Head of caudate nucleus (tissue), 42 donors: Measurements from ENCODE around the gene CRACR2B.

Source experiments
- DNase-seq, 42 donors: peaks; one replicate each; pipeline versions ENCODE4 v3.0.0 to v3.0.0-alpha.2; 2020 to 2021; ENCODE audit warnings: mixed read lengths in 7 of 42
- intact Hi-C: fragments of 100-400 bp; cut with DNase I; formaldehyde crosslinking; loops from one replicate; pipeline ENCODE4 v1.15.0; 2022

Gene CRACR2B

DNA sequence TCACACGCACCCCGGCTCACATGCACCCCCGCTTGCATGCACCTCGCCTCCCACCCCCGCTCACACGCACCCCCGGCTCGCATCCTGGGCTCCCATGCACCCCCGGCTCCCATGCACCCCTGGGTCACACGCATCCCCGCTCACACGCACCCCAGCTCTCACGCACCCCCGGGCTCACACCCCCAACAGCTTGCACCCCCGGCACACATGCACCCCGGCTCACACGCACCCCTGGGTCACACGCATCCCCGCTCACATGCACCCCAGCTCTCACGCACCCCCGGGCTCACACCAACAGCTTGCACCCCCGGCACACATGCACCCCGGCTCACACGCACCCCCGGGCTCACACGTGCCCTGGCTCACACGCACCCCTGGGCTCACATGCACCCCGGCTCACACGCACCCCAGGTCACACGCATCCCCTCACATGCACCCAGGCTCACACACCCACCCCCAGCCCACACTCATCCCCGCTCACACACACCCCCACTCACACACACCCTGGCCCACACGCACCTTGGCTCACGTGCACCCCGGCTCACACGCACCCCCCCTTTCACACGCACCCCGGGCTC, 31.1 kb downstream of the CRACR2B start:
- DNase-seq, result peak in 5 of 42 donors; percentile 21 to 63 (median 42)
- intact Hi-C loops, result loop anchor here (10.0 kb wide), 1 partner anchor 196 kb away; no protein-coding TSS in a partner anchor

DNA sequence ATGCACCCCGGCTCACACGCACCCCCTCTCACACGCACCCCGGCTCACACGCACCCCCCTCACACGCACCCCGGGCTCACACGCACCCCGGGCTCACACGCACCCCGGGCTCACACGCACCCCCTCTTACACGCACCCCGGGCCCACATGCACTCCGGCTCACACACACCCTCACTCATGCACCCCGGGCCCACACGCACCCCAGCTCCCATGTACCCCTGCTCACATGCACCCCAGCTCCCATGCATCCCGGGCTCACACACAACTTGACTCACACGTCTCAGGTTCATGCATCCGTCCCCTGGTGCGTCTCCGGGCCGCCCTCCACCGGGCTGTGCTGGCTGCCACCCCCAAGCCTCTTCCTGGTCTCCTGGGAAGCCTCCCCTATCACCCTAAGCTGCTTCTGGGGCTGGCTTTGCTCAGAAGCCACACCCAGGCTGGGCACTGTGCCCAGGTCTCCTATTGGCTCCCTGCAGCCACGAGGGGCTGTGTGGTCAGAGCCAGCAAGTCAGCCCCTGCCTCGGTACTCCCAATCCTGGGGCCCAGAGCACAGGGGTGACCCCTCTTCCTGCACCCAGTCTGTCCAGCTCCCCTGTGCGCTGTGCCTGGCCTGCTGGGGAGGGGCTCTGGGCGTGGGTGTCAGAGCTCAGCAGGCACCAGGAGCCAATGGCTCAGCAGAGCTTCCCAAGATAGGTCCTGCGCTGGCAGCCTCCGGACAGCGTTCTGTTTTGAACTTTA, 31.8 kb downstream of the CRACR2B start:
- peak in 40 of 42 donors; percentile 33 to 89 (median 65) for DNase-seq
- intact Hi-C loops, result loop anchor here (10.0 kb wide), 1 partner anchor 195 kb away; no protein-coding TSS in a partner anchor

DNA sequence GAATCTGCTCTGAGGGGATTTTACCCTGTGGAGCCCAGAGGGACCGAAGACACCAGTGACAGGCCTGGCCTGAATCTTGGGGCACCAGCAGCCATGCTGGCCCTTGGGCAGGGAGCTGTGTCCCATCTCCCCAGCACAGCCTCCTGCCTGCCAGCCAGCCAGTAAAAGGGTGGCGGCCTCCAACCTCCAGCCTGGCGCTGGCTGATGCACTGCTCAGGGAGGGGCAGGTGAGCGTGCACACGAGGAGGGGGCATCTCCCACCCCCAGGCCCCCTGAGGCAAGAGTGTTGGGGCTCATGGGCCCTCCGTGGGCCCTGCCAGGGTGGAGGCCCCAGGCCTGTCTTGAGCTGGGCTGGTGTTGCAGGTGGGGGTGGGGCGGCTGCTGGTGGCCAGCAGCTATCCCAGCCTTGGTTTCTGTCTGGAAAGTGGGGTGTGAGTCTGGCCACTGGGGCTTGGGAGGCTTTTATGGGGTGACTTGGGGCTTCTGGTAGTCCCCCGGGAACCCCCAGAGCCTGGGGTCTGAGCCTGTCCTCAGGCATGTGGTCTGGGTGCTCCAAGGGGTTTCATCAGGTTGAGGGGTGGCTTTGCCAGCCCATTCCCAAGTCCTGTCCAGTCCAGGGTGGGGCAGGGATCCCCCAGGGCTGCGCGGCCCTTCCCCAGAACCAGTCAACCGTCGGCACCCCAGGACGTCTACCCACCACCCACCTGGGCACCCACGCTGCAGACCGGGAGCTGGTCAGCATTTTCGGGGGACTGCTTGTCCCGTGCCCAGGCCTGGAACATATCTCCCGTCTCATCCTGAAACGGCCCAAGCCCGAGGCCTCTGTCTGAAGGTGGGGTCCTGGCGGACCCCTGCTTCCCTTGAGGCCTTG, 32.8 kb downstream of the CRACR2B start:
- intact Hi-C loops, result no loop called here
- DNase-seq, result no peak

DNA sequence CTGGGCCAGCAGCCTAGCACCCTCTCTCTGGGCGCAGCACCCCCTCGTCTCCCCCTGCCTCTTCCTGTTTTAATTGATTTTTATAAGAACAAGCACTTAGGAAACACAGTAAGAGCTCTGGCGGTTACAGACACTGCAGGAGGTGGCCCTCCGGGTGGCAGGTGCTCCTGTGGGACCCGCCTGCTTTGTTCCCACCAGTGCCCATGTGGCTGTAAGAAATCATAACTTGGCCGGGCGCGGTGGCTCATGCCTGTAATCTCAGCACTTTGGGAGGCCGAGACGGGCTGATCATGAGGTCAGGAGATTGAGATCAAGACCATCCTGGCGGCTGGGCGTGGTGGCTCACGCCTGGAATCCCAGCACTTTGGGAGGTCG, 33.4 kb downstream of the CRACR2B start:
- DNase-seq, result no peak
- intact Hi-C loops, result no loop called here

DNA sequence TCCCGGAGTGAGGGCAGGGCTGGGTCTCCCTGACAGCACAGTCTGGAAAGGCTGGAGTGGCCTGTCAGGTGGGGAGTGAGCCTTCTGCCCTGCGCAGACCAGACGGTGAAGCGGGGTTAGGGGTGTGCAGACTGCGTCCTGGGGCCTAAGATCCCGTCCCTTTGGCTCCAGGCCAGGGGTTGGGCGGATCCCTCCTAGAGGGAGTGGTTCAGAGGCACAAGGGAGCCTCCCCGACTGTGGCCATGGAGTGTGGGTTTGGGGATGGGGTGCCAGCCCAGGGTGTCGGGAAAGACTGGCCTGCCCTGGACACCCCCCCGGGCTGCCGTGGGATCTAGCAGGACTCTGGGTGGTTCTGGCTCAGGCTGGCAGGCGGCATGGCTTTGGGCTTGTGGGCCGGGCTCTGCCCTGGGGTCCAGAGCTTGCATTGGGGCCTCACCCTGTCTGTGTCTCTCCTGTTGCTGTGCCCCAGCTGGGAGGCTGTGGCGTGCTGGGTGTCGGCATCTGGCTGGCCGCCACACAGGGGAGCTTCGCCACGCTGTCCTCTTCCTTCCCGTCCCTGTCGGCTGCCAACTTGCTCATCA, 34.5 kb downstream of the CRACR2B start:
- intact Hi-C loops, result no loop called here

DNA sequence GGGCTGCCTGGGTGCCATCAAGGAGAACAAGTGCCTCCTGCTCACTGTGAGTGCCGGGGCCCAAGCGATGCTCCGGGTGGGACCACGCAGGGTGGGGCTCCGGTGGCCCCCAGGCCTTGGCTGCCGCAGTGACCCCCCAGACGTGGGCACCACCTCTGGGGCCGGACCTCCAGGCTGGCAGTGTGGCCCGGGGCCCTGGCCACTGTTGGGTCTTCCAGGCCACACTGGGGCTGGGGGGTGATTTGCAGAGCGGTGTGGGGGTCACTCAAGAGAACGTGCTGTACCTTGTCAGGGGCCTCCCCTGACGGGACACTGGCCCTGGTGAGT, 34.9 kb downstream of the CRACR2B start:
- no peak for DNase-seq

More for the DNA sequence above, 34.5 kb downstream of the CRACR2B start:
- DNase-seq, result no peak

DNA sequence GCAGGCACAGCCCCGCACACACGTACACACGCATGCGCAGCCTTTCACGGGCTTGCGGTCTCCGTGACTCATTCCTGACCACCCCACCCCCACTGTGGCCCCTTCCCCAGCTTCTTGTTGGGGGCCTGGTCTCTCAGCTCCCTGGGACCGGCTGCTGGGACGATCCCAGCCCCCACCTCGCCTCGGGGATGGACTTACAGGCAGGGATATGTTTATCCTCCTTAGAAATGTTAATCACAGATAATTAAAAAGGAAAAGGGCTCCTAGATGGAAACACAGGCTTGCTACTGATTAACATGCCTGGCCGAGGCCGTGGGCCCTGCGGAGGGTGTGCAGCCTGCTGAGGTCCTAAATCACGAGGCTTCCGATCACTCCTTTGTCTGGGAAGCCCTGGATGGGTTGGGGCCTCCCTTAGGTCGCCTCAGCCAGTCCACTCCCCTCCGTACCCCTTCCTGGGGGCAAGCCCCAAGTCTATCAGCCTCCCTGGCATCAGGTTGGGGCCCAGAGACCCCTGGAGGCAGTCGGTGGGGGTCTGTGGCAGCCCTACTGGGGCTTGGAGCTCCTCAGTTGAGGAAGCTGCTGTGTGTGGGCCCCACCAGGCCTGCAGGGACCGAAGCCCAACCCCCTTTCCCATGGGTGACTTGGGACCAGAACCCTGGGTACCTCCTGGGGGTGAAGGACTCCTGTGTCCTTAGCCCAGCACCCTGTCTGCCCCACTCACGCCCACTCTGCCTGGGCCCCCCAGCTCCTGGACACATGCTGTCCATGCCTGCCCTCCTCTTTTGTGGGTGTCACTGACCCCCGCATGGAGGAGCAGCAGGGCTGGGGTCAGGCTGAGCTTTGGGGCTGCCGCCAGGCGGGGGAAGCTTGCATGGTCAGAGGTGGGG, 35.5 kb downstream of the CRACR2B start:
- intact Hi-C loops, result no loop called here
- no peak for DNase-seq

More for the DNA sequence above, 34.9 kb downstream of the CRACR2B start:
- intact Hi-C loops, result no loop called here

DNA sequence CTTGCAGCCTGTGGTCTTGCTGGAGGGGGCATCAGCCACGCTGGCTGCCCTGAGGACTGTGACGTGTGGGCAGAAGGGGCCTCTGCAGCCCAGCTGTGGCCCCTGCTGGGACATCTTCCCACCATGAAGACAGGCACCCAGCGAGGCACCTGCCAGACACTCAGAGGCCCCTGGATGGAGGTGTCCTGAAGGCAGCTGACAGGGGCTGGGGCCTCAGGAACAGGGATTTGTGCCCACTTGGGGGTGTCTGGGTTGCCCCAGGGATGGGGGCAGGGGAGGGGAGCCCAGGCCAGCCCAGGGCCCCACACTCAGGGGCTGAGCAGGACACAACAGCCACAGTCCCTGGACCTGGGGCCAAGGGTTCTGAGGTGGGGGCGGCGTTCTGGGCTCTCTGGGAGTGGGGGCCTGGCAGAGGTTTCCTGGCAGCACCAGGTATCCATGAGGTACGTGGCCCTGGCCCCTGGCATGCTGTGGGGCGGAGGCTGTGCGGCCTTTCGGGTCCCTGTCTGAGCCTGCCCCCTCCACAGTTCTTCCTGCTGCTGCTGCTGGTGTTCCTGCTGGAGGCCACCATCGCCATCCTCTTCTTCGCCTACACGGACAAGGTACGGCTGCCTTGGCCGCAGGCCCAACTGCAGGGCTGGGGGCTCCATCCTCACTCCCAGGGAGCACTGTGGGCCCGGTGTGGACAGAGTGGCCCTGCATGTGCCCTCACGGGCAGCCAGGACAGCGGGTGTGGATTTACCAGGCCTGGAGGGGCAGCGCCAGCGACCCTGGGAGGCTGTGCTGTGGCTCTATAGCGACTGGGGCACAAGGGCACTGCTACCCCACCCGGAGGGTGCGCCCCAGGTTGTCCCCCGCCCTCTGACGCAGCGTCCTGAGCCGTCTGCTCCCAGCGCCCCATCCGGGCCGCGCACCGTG, 36.5 kb downstream of the CRACR2B start:
- intact Hi-C loops, result no loop called here

DNA sequence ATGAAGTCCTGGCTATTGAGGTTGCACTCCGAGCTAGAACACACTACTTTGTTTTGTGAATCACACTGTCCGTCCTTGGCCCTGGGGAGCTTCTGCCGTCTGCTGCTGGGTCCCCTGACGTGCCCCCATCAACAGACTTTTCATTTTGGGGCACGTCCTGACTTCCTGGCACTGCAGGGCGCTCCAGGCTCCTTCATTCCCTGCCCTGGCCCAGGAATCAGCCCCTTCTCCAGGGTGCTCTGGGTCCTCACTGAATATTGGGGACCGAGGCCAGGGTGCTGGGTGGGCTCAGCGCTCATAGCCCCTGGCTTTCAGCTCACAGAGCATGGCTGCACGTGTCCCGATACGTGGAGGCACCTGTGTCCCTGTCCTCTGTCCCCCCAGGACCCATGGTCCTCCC, 37.2 kb downstream of the CRACR2B start:
- intact Hi-C loops, result no loop called here
- DNase-seq, result no peak

More for the DNA sequence above, 36.5 kb downstream of the CRACR2B start:
- no peak for DNase-seq

DNA sequence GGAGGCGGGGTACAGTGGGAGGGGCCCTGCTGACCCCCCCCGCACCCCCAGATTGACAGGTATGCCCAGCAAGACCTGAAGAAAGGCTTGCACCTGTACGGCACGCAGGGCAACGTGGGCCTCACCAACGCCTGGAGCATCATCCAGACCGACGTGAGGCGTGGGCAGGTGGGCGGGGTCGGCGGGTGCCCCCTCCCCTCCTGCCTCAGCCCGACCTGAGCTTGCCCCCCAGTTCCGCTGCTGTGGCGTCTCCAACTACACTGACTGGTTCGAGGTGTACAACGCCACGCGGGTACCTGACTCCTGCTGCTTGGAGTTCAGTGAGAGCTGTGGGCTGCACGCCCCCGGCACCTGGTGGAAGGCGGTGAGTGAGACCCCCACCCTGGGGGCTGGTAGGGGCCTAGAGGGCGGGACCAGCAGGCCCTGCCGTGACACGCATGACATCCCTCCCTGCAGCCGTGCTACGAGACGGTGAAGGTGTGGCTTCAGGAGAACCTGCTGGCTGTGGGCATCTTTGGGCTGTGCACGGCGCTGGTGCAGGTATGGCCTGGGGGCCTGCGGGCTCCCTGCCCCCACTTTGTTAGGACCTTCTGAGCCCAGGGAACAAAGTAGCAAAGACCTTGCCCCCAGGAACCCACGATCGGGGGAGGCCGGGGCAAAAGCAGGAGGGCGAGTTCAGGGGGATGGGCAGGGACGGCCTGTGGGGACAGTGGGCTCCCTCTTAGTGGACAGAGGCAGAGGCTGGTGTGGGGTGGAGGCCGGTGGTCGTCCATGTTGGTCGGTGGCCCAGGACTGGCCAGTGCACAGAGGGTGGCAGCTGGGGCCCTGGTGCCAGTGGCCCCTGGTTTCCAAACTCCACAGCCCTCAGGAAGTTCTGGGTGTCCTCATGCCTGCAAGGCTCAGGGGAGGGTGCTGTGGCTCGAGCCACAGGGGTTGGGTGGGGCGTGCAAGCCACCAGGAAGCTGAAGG, 38.0 kb downstream of the CRACR2B start:
- no peak for DNase-seq
- intact Hi-C loops, result no loop called here

DNA sequence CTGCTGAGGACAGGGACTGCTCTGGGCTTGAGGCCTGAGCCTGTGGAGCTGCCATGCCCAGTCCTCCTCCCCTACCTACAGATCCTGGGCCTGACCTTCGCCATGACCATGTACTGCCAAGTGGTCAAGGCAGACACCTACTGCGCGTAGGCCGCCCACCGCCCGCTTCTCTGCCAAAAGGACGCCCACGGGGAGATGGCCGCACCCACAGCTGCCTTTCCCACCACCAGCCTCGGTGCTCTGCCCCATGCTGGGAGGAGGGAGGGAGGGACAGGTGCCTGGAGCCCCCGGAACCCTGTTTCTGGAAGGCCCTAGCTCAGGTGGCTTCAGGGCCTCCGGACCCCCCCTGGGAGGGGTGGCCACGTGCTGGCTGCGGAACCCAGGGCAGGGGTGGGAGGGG, 38.8 kb downstream of the CRACR2B start:
- intact Hi-C loops, result no loop called here

DNA sequence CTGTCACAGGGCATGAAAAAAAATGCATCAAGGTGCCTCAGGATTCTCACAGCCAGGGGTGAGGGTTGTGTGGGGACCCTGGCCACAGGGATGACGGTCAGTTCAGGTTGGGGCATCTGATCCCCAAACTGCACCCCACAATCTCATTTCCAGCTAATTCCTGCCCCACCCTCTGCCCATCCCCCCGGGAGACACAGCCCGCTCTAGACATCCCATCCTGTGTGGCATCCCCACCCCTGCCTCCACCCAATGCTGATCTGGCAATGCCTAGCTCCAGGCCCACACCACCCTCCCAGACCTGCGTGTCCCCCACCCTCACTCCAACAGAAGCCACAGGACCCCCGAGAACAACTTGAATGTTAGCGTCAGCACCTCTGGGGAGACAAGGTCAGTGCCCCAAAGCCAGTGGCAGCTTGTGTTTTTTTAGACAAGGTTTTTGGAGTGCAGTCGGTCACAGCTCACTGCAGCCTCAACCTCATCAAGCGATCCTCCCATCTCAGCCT, 40.2 kb downstream of the CRACR2B start:
- DNase-seq, result no peak
- intact Hi-C loops, result no loop called here

More for the DNA sequence above, 38.8 kb downstream of the CRACR2B start:
- no peak for DNase-seq

DNA sequence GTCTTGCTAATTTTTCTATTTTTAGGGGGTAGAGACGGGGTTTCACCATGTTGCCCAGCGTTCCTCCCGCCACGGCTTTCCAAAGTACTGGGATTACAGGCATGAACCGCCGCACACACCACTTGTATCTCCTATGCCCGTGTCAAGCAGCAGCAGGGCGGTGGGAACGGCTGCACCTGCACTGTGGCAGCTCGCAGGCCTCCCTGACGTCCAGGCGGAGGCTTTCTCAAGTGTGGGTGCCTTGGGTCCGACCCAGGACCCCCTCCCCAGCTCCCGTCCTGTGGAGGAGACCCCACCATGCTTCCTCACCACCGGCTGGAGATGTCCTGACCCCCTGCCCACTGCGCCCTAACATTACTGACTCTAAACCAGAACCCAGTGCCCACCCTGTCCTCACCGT, 40.7 kb downstream of the CRACR2B start:
- DNase-seq, result no peak
- intact Hi-C loops, result no loop called here

DNA sequence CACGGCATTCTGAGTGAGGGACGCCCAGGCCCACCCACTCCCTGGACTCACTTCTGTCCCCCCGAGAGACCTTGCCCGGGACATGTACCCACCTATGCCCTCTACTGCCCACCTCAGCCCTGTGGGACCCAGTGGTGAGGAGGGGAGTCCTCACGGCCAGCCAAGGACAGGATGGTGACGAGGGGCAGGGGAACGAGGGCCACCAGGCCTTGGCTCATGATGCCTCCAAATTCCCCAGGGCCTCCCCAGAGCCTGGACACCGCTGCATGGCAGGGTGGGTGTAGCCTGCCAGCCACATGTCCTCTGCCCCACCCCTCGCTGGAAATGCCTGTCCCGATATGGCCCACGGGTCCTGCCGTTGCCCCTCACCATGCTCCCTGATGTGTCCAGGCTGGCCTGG, 41.1 kb downstream of the CRACR2B start:
- intact Hi-C loops, result no loop called here

DNA sequence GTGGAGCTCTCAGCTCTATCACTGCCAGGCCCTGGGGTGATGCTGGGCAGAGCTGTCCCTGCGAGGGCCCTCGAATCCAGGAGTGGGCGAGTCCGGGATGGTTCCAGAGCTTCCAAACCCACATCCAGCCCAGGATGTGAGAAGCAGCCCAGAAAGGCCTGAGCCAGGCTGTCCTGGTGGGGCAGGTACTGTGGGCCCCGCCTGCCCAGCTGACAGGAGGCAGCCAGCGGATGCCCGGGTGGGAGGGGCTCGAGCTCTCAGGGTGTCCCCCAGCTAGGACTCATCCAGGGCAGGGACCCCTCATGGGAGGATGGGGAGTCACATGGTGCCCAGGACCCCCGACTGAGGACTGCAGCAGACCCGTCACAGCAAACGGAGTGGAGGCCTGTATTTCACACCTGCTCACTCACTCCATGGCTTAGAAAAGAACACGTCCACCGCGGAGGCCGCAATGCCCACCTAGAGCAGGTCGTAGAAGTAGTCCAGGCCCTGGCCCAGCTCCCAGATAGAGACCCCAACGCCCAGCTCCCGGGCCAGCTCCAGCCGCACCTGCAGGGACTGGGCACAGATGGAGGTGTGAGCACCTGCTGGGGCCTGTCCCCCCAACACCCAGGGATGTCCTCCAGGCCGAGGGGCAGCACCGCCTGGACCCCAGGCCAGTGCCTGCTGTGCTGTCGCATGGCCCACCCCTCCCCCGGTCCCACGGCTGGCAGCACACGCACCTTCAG, 41.8 kb downstream of the CRACR2B start:
- intact Hi-C loops, result no loop called here
- no peak for DNase-seq

More for the DNA sequence above, 41.1 kb downstream of the CRACR2B start:
- no peak for DNase-seq

DNA sequence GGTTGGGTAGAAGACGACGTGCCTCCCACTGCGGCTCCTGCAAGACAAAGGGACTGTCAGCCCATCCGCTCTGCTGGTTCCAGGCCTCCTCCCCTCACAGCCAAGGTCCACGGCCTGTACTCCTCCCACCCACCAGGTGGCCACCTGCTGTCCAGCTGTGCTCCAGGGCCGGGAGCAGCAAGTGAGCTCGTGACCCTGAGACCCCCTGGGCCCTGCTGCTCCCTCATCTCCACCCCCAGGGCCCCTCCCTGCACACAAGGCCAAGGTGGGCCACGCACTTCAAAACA, 42.4 kb downstream of the CRACR2B start:
- intact Hi-C loops, result no loop called here
- no peak for DNase-seq
